ENCODE data around the gene CXCL17.
A peak's percentile ranks its signal among the peaks of the same experiment; 100 is the strongest.

DNA sequence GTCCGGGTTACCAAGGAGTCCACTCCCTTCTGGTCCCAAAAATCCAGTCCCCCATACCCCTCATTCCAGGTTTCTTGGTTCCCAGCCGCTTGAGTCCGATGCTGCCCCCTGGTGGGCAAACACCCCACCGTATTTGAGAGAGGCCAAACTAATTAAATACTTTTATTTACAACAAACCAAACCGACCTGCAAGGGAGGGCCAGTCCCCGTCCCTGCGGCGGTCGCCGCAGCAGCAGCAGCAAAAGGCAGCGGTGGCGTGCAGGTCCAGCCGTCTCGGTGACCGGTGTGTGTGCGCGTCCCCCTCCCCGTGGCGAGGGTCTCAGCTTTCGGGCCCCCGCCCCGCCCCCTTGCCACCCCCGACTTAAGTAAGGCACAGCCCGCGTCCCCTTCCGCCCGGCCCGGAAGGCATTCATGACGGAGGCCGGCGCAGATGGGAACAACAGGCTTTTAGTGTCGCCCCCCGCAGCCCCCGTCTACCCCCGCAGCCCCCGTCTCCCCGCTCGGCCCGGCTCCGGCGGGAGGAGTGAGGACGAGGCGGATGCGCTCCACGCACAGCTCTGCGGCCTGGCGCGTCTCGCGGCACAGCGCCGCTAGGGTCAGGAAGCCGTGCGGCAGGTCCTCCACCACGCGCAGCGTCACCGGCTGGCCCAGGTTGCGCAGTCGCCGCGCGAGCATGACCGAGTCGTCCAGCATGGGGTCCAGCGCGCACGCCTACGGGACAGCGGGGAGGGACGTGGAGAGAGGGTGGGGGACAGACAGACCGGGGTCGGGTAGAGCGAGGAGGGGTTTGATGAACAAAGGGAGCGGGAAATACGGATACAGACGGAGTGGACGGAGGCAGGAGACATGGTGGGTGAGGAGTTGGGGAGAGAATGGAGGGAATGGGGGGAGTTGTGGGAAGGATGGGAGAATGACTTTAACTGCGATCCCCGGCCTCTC, 41.1 kb downstream of the CXCL17 start:
- TF ChIP-seq, protein P1, sequence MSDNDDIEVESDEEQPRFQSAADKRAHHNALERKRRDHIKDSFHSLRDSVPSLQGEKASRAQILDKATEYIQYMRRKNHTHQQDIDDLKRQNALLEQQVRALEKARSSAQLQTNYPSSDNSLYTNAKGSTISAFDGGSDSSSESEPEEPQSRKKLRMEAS (IDR thresholded peaks at IDR 0.05), result peak; percentile 62; the same call in 1 of the 2 replicates
- TF ChIP-seq, protein P2, sequence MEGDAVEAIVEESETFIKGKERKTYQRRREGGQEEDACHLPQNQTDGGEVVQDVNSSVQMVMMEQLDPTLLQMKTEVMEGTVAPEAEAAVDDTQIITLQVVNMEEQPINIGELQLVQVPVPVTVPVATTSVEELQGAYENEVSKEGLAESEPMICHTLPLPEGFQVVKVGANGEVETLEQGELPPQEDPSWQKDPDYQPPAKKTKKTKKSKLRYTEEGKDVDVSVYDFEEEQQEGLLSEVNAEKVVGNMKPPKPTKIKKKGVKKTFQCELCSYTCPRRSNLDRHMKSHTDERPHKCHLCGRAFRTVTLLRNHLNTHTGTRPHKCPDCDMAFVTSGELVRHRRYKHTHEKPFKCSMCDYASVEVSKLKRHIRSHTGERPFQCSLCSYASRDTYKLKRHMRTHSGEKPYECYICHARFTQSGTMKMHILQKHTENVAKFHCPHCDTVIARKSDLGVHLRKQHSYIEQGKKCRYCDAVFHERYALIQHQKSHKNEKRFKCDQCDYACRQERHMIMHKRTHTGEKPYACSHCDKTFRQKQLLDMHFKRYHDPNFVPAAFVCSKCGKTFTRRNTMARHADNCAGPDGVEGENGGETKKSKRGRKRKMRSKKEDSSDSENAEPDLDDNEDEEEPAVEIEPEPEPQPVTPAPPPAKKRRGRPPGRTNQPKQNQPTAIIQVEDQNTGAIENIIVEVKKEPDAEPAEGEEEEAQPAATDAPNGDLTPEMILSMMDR (IDR thresholded peaks at IDR 0.05 in 2 of 3, conservative IDR thresholded peaks at IDR 0.05 in 1 of 3; ENCODE audit: borderline replicate concordance in 1 of 3, insufficient read depth in 1 of 3, low read depth in 2 of 3, low read length in 2 of 3), result peak; percentile 63 to 90 (median 82); a peak in 5 of 6 replicates
- TF ChIP-seq EZH2phosphoT487 (IDR thresholded peaks at IDR 0.05; ENCODE audit: borderline replicate concordance) (no peak), SRF (IDR thresholded peaks at IDR 0.05; ENCODE audit: low read depth) (no peak), POLR2A (IDR thresholded peaks at IDR 0.05; ENCODE audit: borderline replicate concordance, extremely low read depth, insufficient read depth, insufficient read length) (no peak), EZH2 (IDR thresholded peaks at IDR 0.05) (no peak), ZFX (IDR thresholded peaks at IDR 0.05) (no peak), EGR1 (IDR thresholded peaks at IDR 0.05; ENCODE audit: low read depth) (no peak), ATF3 (IDR thresholded peaks at IDR 0.05) (no peak), CEBPB (IDR thresholded peaks at IDR 0.05; ENCODE audit: low read depth) (no peak), FOSL1 (IDR thresholded peaks at IDR 0.05; ENCODE audit: low read depth) (no peak), RAD21 (IDR thresholded peaks at IDR 0.05; ENCODE audit: low read depth) (no peak)
- TF ChIP-seq, protein P3, sequence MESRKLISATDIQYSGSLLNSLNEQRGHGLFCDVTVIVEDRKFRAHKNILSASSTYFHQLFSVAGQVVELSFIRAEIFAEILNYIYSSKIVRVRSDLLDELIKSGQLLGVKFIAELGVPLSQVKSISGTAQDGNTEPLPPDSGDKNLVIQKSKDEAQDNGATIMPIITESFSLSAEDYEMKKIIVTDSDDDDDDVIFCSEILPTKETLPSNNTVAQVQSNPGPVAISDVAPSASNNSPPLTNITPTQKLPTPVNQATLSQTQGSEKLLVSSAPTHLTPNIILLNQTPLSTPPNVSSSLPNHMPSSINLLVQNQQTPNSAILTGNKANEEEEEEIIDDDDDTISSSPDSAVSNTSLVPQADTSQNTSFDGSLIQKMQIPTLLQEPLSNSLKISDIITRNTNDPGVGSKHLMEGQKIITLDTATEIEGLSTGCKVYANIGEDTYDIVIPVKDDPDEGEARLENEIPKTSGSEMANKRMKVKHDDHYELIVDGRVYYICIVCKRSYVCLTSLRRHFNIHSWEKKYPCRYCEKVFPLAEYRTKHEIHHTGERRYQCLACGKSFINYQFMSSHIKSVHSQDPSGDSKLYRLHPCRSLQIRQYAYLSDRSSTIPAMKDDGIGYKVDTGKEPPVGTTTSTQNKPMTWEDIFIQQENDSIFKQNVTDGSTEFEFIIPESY (IDR thresholded peaks at IDR 0.05; ENCODE audit: extremely low read depth, insufficient replicate concordance, low read length), result no peak
- TF ChIP-seq, protein P4, sequence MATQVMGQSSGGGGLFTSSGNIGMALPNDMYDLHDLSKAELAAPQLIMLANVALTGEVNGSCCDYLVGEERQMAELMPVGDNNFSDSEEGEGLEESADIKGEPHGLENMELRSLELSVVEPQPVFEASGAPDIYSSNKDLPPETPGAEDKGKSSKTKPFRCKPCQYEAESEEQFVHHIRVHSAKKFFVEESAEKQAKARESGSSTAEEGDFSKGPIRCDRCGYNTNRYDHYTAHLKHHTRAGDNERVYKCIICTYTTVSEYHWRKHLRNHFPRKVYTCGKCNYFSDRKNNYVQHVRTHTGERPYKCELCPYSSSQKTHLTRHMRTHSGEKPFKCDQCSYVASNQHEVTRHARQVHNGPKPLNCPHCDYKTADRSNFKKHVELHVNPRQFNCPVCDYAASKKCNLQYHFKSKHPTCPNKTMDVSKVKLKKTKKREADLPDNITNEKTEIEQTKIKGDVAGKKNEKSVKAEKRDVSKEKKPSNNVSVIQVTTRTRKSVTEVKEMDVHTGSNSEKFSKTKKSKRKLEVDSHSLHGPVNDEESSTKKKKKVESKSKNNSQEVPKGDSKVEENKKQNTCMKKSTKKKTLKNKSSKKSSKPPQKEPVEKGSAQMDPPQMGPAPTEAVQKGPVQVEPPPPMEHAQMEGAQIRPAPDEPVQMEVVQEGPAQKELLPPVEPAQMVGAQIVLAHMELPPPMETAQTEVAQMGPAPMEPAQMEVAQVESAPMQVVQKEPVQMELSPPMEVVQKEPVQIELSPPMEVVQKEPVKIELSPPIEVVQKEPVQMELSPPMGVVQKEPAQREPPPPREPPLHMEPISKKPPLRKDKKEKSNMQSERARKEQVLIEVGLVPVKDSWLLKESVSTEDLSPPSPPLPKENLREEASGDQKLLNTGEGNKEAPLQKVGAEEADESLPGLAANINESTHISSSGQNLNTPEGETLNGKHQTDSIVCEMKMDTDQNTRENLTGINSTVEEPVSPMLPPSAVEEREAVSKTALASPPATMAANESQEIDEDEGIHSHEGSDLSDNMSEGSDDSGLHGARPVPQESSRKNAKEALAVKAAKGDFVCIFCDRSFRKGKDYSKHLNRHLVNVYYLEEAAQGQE (IDR thresholded peaks at IDR 0.05; ENCODE audit: low read depth), result no peak

Measured in HCT116 (cell line).